ENCODE results near the gene MED13. TPM values are rescaled to one million over a fixed set of nuclear protein-coding genes. Genes with fewer than 3 reads are reported as not detected.

The MED13 gene
- total RNA-seq, 1 experiment from 2014 or later = 96.0 TPM

DNA sequence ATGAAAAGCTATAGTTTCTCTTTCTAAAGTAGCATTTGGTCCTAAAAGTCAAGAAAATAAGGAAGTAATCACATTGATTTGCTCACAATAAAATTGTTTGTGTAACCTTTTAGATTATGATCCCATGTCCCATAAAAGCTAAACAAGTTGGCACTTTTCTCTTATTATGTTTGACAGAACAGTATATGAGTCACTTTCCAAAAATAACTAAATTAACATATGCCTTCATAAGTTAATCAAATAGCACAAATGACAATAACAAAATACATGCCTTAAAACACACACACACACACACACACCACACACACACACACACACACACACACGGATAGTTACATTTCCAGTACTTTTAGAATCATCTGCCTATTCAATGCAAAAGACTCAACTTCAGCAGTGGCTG is 2.8 kb downstream of the MED13 start:
- no peak for ATAC-seq
- H3K79me2 ChIP-seq (ENCODE audit: insufficient read depth, low read length) = peaks cover 82% of the 10 kb centered on the region
- H3K4me2 ChIP-seq (ENCODE audit: low read length) = peak overlapping the region; percentile 0; the same call in 1 of the 2 replicates
- H4K20me1 ChIP-seq (ENCODE audit: insufficient read depth) = peaks cover 27% of the 10 kb centered on the region; the same call in 1 of the 2 replicates
- H3K4me3 ChIP-seq (replicated peaks in 1 of 2; ENCODE audit: low read depth in 1 of 2, low read length in 2 of 2) = no peak overlapping the region
- POLR2A ChIA-PET = no interaction called here
- no peak overlapping the region for H3K27ac ChIP-seq (ENCODE audit: low read depth, low read length)
- H3K9me2 ChIP-seq (ENCODE audit: insufficient read depth) = no peaks in the 10 kb centered on the region
- no peak for DNase-seq (ENCODE audit: low read depth, low spot score)
- TF ChIP-seq EZH2 (IDR thresholded peaks at IDR 0.05) (no peak), JUND (IDR thresholded peaks at IDR 0.05) (no peak), TCF7L2 (IDR thresholded peaks at IDR 0.05; ENCODE audit: borderline replicate concordance, extremely low read depth, insufficient read depth, insufficient read length) (no peak), RAD21 (IDR thresholded peaks at IDR 0.05; ENCODE audit: low read depth) (no peak), ZNF274 (IDR thresholded peaks at IDR 0.05; ENCODE audit: low read depth, low read length) (no peak), EZH2phosphoT487 (IDR thresholded peaks at IDR 0.05; ENCODE audit: borderline replicate concordance) (no peak), POLR2A (IDR thresholded peaks at IDR 0.05; ENCODE audit: borderline replicate concordance, extremely low read depth, insufficient read depth, insufficient read length) (no peak), CBX3 (IDR thresholded peaks at IDR 0.05; ENCODE audit: low read depth) (no peak), EGR1 (IDR thresholded peaks at IDR 0.05; ENCODE audit: low read depth) (no peak), FOSL1 (IDR thresholded peaks at IDR 0.05; ENCODE audit: low read depth) (no peak), CEBPB (IDR thresholded peaks at IDR 0.05; ENCODE audit: low read depth) (no peak), SRF (IDR thresholded peaks at IDR 0.05; ENCODE audit: low read depth) (no peak), POLR2AphosphoS5 (IDR thresholded peaks at IDR 0.05; ENCODE audit: low read depth, low read length) (no peak)
- TF ChIP-seq, protein P1, sequence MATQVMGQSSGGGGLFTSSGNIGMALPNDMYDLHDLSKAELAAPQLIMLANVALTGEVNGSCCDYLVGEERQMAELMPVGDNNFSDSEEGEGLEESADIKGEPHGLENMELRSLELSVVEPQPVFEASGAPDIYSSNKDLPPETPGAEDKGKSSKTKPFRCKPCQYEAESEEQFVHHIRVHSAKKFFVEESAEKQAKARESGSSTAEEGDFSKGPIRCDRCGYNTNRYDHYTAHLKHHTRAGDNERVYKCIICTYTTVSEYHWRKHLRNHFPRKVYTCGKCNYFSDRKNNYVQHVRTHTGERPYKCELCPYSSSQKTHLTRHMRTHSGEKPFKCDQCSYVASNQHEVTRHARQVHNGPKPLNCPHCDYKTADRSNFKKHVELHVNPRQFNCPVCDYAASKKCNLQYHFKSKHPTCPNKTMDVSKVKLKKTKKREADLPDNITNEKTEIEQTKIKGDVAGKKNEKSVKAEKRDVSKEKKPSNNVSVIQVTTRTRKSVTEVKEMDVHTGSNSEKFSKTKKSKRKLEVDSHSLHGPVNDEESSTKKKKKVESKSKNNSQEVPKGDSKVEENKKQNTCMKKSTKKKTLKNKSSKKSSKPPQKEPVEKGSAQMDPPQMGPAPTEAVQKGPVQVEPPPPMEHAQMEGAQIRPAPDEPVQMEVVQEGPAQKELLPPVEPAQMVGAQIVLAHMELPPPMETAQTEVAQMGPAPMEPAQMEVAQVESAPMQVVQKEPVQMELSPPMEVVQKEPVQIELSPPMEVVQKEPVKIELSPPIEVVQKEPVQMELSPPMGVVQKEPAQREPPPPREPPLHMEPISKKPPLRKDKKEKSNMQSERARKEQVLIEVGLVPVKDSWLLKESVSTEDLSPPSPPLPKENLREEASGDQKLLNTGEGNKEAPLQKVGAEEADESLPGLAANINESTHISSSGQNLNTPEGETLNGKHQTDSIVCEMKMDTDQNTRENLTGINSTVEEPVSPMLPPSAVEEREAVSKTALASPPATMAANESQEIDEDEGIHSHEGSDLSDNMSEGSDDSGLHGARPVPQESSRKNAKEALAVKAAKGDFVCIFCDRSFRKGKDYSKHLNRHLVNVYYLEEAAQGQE (IDR thresholded peaks at IDR 0.05; ENCODE audit: low read depth) = no peak
- TF ChIP-seq, protein P2, sequence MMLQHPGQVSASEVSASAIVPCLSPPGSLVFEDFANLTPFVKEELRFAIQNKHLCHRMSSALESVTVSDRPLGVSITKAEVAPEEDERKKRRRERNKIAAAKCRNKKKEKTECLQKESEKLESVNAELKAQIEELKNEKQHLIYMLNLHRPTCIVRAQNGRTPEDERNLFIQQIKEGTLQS (IDR thresholded peaks at IDR 0.05) = no peak
- TF ChIP-seq, protein P3, sequence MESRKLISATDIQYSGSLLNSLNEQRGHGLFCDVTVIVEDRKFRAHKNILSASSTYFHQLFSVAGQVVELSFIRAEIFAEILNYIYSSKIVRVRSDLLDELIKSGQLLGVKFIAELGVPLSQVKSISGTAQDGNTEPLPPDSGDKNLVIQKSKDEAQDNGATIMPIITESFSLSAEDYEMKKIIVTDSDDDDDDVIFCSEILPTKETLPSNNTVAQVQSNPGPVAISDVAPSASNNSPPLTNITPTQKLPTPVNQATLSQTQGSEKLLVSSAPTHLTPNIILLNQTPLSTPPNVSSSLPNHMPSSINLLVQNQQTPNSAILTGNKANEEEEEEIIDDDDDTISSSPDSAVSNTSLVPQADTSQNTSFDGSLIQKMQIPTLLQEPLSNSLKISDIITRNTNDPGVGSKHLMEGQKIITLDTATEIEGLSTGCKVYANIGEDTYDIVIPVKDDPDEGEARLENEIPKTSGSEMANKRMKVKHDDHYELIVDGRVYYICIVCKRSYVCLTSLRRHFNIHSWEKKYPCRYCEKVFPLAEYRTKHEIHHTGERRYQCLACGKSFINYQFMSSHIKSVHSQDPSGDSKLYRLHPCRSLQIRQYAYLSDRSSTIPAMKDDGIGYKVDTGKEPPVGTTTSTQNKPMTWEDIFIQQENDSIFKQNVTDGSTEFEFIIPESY (IDR thresholded peaks at IDR 0.05; ENCODE audit: extremely low read depth, insufficient replicate concordance, low read length) = no peak
- no peaks in the 10 kb centered on the region for H3K27me3 ChIP-seq (ENCODE audit: insufficient read depth, low read length)
- RAD21 ChIA-PET (ENCODE audit: low non-redundant PET in 1 of 2, low total read pairs in 2 of 2, uncharacterized antibody in 2 of 2, unreplicated experiment in 2 of 2) = interaction anchor here in 1 of 2 experiments (0.6 kb wide), 1 partner anchor 117 kb away, joined by 4 read pairs; no protein-coding TSS in a partner anchor
- intact Hi-C loops (cut with micrococcal nuclease) = no loop called here
- H3K9ac ChIP-seq (ENCODE audit: low read length) = no peak overlapping the region
- BruUV-seq (replicated peaks) = no TSS peak
- H3K4me1 ChIP-seq (ENCODE audit: control insufficient read depth in 1 of 2, insufficient read depth in 2 of 2, low read length in 2 of 2) = peaks cover 7 to 20% of the 10 kb centered on the region in 2 experiments
- no peaks in the 10 kb centered on the region for H3K9me3 ChIP-seq (ENCODE audit: control insufficient read depth in 1 of 2, insufficient read depth in 1 of 2, low read depth in 1 of 2, low read length in 2 of 2)
- no peak overlapping the region for H2AFZ ChIP-seq (ENCODE audit: low read depth, low read length, poor library complexity, severe bottlenecking)
- peaks cover 20 to 33% of the 10 kb centered on the region in 2 experiments; a peak in 3 of 4 replicates for H3K36me3 ChIP-seq (ENCODE audit: control insufficient read depth in 1 of 2, insufficient read depth in 2 of 2, low read length in 2 of 2)
- CTCF ChIA-PET = interaction anchor here (1.8 kb wide), 1 partner anchor 47 kb away, joined by 6 read pairs; no protein-coding TSS in a partner anchor

Data from HCT116 (cell line).